HepG2 (cell line): ENCODE data around the gene FCRL2.

Experiments used
- E2F1 ChIP-seq: sonication (generic); formaldehyde crosslinking; IDR thresholded peaks from 2 replicates; pipeline ENCODE4 v1.5.0; 2020; ENCODE audit warnings: missing genetic modification reagents
- JUND ChIP-seq: sonication (generic); formaldehyde crosslinking; IDR thresholded peaks from 2 replicates; pipeline ENCODE4 v1.8.0; 2022; ENCODE audit warnings: mild to moderate bottlenecking, missing genetic modification reagents
- STAT6 ChIP-seq: sonication (generic); formaldehyde crosslinking; IDR thresholded peaks from 2 replicates; pipeline ENCODE4 v1.4.0; 2020; ENCODE audit warnings: missing genetic modification reagents, mild to moderate bottlenecking, borderline replicate concordance
- ZNF280B ChIP-seq: sonication (generic); formaldehyde crosslinking; IDR thresholded peaks from 2 replicates; pipeline ENCODE4 v1.5.0; 2020; ENCODE audit warnings: missing genetic modification reagents, mild to moderate bottlenecking, borderline replicate concordance
- ZNF670 ChIP-seq: sonication (generic); formaldehyde crosslinking; IDR thresholded peaks from 2 replicates; pipeline ENCODE4 v1.8.0; 2022; ENCODE audit warnings: mild to moderate bottlenecking, missing genetic modification reagents, borderline replicate concordance

- TF ChIP-seq STAT6 (CRISPR knock-in tag) (no peak), E2F1 (no peak), ZNF670 (no peak), JUND (CRISPR knock-in tag) (no peak), ZNF280B (CRISPR knock-in tag) (no peak)
These were observed 42.6 kb downstream of the FCRL2 start for GRCh38 chr1:157734321-157734720.
